Astrocyte of the spinal cord (primary cell): ENCODE results near the gene ANKS1B.

Experiments used
- DNase-seq: peaks from one replicate; pipeline ENCODE4 v3.0.0; 2011; ENCODE audit warnings: low read depth, low spot score
- H3K4me3 ChIP-seq: 2 replicates; pipeline ENCODE4 v1.5.1; 2011; ENCODE audit warnings: low read depth, mild to moderate bottlenecking, low read length, moderate library complexity
- CTCF ChIP-seq: IDR thresholded peaks from 2 replicates; pipeline ENCODE4 v1.5.1; 2012; ENCODE audit warnings: low read depth, mild to moderate bottlenecking, low read length, inconsistent platforms
- in situ Hi-C: cut with HindIII; loops from 2 replicates; pipeline ENCODE4 v1.10.0; 2017; ENCODE audit warnings: low sequenced_read_pairs

The ANKS1B gene

DNA sequence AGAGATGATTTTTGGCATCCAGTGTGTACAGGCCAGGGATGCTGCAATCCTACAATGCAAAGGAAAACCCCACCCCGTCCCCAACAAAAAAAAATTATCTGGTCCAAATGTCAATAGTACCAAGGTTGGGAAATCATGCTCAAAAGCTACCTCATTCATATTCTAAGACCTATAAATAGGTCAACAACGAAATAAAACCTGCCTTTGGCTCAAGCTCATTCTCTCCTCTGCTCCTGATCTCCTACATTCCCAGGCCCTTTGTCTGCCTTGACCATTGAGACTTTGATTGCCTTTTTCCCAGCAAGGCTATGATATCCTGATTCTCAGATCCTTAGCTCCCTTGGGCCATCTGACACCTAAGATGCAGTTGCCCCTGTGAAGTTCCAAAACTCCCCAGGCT is 30.0 kb downstream of the ANKS1B start:
- DNase-seq: no peak
- in situ Hi-C loops: no loop called here
- no peak for TF ChIP-seq CTCF
- H3K4me3 ChIP-seq: no peak overlapping the region

DNA sequence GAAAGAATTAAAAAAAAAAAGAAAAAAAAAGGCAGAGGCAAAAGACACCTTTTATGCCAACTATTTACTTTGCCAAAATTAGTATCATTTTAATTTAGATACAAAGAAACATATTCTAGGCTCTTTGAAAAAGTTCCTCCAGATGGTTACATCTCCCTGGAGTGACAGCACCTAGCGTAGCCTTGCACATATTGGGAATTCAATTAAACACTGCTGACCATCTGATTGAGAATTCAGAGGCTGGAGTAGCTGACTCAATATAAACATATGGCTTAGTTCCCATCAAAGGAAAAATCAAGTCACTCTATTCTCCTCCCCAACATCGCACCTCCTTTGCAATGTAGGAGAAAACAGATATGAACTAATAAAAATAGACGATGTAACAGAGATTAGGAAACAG is 36.4 kb downstream of the ANKS1B start:
- no peak overlapping the region for H3K4me3 ChIP-seq
- in situ Hi-C loops: no loop called here
- no peak for TF ChIP-seq CTCF
- DNase-seq: no peak

DNA sequence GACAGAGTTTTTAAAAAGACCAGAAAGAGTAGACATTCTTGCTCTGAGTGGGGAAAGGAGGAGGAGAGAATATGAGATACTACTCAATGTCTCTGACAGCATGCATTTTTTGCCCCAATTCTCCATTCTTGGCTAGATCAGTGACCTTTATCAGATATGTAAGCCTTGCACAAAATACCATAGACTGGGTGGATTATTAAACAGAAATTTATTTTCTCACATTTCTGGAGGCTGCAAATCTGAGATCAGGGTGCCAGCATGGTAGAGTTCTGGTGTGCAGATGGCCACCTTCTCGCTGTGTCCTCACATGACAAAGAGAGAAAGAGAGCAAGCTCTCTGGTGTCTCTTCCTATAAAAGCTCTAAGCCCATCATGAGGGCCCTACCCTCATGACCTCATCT is 38.6 kb downstream of the ANKS1B start:
- no peak for TF ChIP-seq CTCF

DNA sequence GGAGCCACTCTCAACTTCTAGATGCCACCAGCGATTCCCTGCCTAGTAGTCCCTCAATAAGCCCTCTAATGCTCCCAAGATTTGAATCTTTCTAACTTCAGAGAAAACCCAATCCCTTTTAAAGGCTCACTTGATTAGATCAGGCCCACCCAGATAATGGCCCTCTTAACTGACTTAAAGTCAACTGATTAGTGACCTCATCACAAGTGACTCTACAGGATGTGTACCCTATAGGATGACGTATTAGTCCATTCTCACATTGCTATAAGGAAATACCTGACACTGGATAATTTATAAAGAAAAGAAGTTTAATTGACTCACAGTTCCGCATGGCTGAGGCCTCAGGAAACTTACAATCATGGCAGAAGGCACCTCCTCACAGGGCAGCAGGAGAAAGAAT is 49.1 kb downstream of the ANKS1B start:
- DNase-seq: no peak
- no peak for TF ChIP-seq CTCF
- in situ Hi-C loops: no loop called here
- H3K4me3 ChIP-seq: no peak overlapping the region

More for the DNA sequence above, 38.6 kb downstream of the ANKS1B start:
- no peak overlapping the region for H3K4me3 ChIP-seq
- DNase-seq: no peak
- in situ Hi-C loops: no loop called here

DNA sequence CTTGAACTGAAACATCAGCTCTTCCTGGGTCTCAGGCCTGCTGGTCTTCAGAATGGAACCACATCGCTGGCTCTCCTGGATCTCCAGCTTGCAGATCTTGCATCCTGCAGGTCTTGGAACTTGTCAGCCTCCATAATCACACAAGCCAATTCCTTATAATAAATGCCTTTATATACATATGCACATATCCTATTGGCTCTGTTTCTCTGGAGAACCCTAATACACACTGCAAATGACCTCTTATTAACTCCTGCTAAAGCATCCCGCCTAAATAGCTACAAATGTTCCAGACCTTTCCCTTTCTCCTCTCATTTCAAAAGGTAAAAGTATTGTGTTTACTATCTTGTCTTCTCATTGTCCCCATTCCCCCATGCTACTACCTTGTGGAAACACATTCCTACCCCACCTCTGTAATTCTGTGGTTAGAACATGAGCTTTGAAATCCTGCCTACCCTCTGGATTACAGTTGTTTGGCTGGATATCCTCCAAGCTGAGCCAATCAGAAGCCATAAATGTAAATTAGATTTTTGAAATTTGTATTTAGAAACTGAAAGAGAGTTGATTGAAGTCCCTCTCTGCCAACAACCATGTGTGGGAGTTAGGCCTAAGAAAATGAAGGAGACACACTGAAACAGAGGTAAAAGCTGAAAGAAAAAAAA is 58.1 kb downstream of the ANKS1B start:
- in situ Hi-C loops: no loop called here
- no peak overlapping the region for H3K4me3 ChIP-seq
- no peak for TF ChIP-seq CTCF
- DNase-seq: no peak

DNA sequence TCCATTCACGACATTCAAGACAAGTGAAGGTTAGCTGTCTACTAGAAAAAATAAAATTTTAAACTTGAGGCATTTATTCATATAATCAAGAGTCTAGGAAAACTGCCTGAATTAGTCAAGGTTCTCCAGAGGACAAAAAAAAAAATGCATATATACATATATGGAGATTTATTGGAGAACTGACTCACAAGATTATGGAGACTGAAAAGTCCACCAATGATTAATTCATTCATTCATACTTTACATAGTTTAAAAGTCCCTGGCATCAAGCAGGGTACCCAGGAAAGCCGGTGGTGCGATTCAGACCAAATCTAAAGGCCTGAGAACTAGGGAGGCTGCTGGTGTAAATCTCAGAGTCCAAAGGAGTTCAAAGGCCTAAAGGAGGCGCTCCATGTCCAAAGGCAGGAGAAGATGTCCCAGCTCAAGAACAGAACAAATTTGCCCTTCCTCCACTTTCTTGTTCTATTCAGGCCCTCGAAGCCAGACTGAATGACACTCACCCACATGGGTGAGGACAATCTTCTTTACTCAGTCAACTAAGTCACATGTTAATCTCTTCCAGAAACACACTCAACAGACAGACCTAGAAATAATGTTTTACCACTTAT is 64.3 kb downstream of the ANKS1B start:
- TF ChIP-seq CTCF: no peak
- no peak overlapping the region for H3K4me3 ChIP-seq
- no peak for DNase-seq
- in situ Hi-C loops: no loop called here
